22Rv1 (cell line): ENCODE data around the gene TUBG2.

Source experiments
- CTCF ChIP-seq: fragments of 450-650 bp; IDR thresholded peaks from 2 replicates; pipeline ENCODE4 v1.5.1; 2017; ENCODE audit warnings: mild to moderate bottlenecking
- ZFX ChIP-seq: fragments of 450-650 bp; IDR thresholded peaks from 2 replicates; pipeline ENCODE4 v1.6.1; 2017; ENCODE audit warnings: antibody characterized with exemption, borderline replicate concordance

DNA sequence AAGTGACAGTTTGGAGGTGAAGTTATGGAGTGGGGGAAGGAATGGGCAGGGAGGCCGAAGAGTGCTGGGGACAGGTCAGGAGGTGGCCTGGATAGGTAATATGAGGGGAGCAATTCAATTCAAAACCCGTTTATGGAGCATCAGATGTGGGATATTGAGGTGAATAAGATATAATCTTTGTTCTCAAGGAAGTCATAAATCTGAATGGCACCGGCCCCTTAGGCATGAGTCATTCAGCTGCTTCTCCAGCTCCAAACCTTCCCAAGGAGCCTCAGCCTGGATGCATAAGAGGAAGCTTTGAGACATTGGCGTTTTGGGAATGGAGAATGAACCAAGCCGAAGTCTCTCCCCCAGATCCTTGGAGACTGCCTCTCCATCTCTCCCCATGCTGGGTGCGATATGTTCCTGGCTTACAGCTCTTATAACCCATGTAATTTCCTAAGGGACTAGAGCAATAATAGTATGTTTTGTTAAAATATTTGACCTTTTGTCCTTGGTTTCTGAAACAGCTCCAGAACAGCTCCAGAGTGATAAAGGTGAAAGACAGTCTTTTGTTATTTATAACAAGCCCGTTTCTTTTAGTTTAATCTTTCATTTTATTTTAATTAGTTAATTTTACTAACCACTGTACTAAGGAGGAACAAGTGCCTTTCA, 1.7 kb downstream of the TUBG2 start:
- TF ChIP-seq CTCF: no peak
- no peak for TF ChIP-seq ZFX
